M059J (cell line): ENCODE data around the gene COG8. TPM values are rescaled to one million over a fixed set of nuclear protein-coding genes. Genes with fewer than 3 reads are reported as not detected.
"Not testable (repeated sequence)": the region's sequence is repeated elsewhere in the genome, so short reads cannot be mapped to it uniquely, and the experiment has no call there.

Source experiments
- DNase-seq: peaks from one replicate; pipeline ENCODE4 v3.0.0-alpha.2; 2012; ENCODE audit warnings: low read depth
- total RNA-seq: library from RNA; depleted of rRNA; stranded (reverse); fragments of >200 nt; shearing (Covaris generic); gene quantifications from 2 replicates; pipeline ENCODE4 v1.2.3, GENCODE V29; 2014; rRNA removed

Gene COG8, protein sequence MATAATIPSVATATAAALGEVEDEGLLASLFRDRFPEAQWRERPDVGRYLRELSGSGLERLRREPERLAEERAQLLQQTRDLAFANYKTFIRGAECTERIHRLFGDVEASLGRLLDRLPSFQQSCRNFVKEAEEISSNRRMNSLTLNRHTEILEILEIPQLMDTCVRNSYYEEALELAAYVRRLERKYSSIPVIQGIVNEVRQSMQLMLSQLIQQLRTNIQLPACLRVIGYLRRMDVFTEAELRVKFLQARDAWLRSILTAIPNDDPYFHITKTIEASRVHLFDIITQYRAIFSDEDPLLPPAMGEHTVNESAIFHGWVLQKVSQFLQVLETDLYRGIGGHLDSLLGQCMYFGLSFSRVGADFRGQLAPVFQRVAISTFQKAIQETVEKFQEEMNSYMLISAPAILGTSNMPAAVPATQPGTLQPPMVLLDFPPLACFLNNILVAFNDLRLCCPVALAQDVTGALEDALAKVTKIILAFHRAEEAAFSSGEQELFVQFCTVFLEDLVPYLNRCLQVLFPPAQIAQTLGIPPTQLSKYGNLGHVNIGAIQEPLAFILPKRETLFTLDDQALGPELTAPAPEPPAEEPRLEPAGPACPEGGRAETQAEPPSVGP
- 31.7 and 36.8 TPM in 2 replicates for total RNA-seq

DNA sequence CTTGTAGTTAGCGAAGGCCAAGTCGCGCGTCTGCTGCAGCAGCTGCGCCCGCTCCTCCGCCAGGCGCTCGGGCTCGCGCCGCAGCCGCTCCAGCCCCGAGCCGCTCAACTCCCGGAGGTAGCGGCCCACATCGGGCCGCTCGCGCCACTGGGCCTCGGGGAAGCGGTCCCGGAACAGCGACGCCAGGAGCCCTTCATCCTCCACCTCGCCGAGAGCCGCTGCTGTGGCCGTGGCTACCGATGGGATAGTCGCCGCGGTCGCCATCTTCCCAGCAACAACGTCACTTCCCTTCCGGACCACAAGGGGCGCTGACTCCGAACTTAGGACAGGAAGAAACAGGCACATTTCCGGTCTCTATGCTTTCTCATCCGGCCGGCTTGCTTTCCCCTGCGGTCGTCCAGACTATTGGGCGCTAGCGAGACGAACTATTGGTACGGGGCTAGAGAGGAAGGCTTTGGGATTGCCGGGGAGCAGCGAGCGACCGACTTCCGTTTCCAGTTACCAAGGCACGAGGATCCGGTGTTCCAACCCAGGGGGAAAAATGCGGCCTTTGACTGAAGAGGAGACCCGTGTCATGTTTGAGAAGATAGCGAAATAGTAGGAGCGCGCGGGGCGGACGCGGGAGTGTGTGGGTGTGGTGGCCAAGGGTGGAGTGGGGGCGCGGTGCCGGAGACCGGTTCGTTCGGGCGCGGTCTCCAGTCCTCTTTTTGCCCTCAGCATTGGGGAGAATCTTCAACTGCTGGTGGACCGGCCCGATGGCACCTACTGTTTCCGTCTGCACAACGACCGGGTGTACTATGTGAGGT is at the start of gene COG8, which contains the start of gene NIP7:
TSS of gene COG8 (minus strand) at position 276 of the 806 bp plus-strand sequence. CDS start at position 264, 12 bp downstream.
TSS of gene NIP7 (plus strand) at position 484 of the 806 bp plus-strand sequence. CDS start at position 542, 58 bp downstream.
- DNase-seq: peak; percentile 99

- peak; percentile 61 for DNase-seq
Measured at GRCh38 chr16:69386596-69386995, 47.2 kb upstream of the COG8 start.

- no peak for DNase-seq
Measured at GRCh38 chr16:69384974-69385373, 45.6 kb upstream of the COG8 start.

- DNase-seq: no peak
Measured at GRCh38 chr16:69382421-69382820, 43.1 kb upstream of the COG8 start.

- no peak for DNase-seq
Measured at GRCh38 chr16:69381231-69381630, 41.9 kb upstream of the COG8 start.

- DNase-seq: no peak
Measured at GRCh38 chr16:69378760-69379159, 39.4 kb upstream of the COG8 start.

GRCh38 chr16:69378036-69378435 is 38.7 kb upstream of the COG8 start:
- no peak for DNase-seq

- no peak for DNase-seq
Measured at GRCh38 chr16:69376393-69377059, 37.2 kb upstream of the COG8 start.

- DNase-seq: no peak
Measured at GRCh38 chr16:69373019-69373418, 33.7 kb upstream of the COG8 start.

- DNase-seq: no peak
Measured at GRCh38 chr16:69371564-69371963, 32.2 kb upstream of the COG8 start.

GRCh38 chr16:69368866-69369265 is 29.5 kb upstream of the COG8 start:
- DNase-seq: no peak

DNA sequence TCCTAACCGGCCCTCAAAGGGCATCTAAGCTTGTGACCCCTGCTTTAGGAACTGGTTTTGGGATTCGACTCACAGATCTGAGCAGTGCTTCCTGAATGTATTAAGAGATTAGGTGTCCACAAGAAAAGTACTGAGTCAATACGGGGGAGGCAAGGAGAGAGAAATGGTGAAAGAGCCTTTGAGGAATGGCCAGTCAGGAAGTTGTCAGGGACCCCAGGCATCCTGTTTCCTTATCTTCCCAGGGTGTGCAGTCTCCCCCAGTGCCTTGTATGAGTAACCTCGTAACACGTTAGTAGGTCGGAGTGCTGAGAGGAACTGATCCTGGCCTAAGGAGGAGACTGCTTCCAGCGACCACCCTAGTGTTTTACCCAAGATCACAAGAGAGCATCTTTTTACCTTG is 28.6 kb upstream of the COG8 start:
- no peak for DNase-seq

DNA sequence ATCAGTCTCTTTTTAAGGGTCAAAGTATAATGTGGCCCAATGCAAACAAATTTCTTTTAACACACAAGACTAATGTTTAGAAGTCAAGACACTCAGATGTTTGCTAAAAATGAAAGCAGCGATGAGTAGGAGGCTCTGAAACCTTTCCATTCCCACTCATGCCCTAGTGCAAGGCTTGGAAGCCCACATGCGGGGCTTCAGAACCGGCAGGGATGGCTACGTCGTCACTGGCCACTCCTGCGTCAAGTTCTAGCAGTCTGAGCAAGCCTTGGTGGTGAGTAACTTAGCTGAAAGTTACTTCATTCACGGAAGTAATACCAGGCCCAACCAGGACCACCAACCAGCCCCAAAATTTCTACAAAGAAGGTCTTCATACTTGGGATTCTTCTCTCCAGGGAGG is 27.1 kb upstream of the COG8 start:
- DNase-seq: no peak

DNA sequence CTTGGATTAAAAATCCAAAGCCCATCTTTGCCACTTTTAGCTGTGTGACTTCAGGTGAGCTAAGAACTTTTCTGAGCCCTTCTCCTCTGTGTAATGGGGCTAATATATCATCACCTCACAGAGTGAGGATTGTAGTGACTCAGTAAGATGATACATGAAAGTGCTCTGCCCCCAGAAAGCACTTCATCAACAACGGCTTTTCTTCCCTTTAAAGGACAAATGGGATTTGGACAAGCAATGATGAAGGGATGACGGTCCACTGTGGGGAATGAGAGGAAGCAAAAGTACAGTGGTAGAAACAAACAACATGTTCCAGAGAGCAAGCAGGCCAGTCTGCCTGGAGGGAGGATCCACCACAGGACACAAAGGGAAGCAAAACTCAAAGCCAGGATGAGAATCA is 26.5 kb upstream of the COG8 start:
- no peak for DNase-seq

GRCh38 chr16:69364088-69364487 is 24.7 kb upstream of the COG8 start:
- DNase-seq: no peak

DNA sequence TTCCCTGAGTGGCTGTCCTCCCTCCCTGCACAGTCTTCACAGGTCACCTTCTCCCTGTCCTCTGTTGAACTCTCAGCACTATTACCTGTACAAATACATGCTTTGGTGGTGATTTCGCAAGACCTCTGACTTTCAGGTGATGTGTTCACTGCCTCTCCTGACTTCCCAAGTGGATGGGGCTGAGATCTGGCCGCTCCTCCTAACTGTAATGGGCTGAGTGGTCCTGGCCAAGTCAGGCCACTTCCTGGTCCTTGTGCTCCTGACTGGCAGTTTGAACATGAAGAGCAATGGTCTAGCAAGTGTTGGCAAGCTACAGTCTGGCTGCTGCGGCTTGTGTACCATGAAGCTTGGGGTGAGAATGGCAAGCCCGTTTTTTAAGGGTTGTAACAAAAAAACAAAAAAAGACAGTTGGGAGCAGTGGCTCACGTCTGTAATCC is 23.9 kb upstream of the COG8 start:
- no peak for DNase-seq

DNA sequence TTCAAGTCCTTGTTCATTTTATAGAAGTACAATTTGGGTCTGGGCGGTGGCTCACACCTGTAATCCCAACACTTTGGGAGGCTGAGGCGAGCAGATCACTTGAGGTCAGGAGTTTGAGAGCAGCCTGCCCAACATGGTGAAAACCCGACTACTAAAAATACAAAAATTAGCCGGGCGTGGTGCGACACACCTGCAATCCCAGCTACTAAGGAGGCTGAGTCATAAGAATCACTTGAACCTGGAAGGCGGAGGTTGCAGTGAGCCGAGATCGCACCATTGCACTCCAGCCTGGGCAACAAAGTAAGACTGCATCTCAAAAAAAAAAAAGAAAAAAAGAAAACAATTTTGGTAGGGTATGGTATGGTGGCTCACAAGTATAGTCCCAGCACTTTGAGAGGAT is 20.7 kb upstream of the COG8 start:
- DNase-seq: not testable (repeated sequence)

DNA sequence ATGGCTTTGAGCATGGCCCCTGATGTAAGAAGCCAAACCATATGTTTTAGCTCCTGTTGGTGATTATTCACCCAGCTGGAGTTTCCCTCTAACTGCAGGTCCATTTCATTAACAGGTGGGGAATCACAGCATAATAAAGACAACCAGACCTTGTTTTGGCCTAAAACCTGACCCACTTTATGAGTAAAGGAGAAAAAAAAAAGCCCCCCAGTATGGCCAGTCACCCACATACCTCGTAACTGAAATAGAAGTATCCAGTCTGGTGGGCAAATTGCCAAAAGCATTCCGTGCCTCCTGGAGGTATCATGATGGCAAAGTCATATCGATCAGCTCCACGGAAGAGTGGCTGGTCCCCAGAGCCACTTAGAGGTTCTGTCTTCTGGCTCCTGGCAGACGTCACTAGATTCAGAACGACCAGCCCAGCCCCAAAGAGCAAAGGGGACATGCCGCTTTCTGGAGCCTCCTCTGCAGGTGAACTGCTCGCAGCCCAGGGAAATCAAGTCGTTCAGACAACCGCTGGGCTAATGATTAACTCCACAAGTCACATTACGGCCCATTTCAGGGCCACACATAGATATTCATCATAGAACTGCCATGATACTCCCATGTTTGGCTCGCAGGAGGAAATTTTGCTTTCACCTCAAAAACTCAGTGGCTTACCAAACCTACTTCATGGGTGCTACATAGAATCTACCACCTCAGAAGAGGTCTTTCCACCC is 12.1 kb upstream of the COG8 start, which contains the start of gene TMED6:
TSS of gene TMED6 (minus strand) at position 478 of the 719 bp plus-strand sequence. CDS start at position 445, 33 bp downstream.
- no peak for DNase-seq

GRCh38 chr16:69350536-69351133 is 11.3 kb upstream of the COG8 start:
- DNase-seq: no peak

DNA sequence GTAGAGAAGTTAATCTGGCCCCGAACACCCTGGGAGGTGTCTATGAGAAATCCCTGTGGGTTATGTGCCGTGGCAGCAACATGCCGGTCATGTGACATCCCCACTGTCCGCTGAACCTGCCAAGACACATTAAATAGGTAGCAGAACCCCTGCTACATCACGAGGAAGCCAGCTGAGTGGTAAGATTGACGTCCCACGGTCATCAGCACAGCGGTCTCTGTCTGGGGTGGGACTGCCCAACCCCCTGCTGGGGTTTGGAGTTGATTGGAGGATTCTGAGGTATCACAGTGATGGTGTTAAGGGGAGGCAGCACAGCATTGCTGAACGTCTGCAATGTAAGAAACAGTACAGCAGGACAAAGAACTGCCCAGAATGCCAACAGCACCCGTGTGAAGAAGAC is 10.2 kb upstream of the COG8 start:
- DNase-seq: no peak
